GM18507 (cell line): Measurements from ENCODE around the gene NES.
A peak's percentile ranks its signal among the peaks of the same experiment; 100 is the strongest.

ENCODE experiments used
- DNase-seq: peaks from one replicate; pipeline ENCODE4 v3.0.0; 2011; ENCODE audit warnings: low read depth; ENCODE audit not compliant: insufficient read length; ENCODE audit errors: extremely low spot score
- FAIRE-seq: peaks from 2 replicates; lab custom pipeline; 2011; peaks lifted over from hg19 to GRCh38; lab: Jason Lieb, UNC

Gene NES

GRCh38 chr1:156627313-156627880 is 49.8 kb downstream of the NES start:
- FAIRE-seq (peak; percentile 72), DNase-seq (no peak)

- FAIRE-seq (no peak), DNase-seq (no peak)
These were observed 51.1 kb downstream of the NES start for GRCh38 chr1:156626079-156626438.

DNA sequence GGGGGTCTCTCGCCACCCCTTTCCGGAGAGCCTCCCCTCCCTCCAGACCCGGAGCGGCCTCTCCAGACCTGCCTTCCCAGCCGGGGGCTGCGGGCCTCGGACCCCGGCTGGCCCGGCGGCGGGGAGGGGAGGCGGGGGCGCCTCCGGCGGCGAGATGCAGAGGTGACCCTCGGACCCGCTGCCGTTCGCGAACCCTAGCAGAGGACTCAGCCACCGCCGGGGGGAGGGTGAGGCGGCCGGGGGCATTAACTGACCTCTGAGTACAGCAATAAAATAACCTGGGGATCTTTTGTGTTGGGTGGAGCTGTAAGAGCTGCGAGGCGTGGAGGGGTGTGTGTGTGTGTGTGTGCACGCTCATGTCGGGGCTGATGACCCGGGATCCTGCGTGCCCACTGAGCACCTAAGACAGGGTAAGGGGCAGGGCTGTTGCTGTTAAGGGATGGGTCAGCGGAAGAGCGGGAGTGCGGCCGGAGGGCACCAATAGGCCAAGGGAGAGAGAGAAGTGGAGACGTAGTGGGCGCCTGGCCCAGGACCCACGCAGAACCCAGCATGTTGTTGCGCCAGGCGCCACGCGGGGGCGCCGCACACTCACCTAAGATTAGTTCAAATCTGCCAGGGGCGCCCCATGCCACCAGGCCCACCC is 51.6 kb downstream of the NES start:
- DNase-seq (no peak), FAIRE-seq (no peak)

DNA sequence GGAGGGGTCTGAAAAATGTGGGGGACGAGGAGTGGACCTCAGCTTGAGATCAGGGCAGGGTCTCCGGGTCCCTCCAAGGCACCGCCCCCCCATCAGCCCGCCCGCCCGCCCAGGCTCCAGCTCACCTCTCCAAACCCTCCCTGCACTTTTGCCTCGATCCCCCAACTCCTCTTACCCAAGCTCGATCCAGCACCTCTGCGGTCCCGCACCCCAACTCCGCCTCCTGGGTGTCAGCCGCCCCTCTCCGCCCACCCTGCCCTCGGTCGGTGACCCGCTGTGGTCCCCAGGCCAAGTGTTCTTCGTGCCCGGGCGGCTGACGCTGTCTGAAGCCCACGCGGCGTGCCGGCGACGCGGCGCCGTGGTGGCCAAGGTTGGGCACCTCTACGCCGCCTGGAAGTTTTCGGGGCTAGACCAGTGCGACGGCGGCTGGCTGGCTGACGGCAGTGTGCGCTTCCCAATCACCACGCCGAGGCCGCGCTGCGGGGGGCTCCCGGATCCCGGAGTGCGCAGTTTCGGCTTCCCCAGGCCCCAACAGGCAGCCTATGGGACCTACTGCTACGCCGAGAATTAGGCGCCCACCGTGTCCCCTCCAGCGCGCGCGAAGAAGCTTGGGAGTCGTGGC is 52.3 kb downstream of the NES start:
- FAIRE-seq (no peak), DNase-seq (no peak)

GRCh38 chr1:156623946-156624813 is 53.0 kb downstream of the NES start:
- no peak for FAIRE-seq
- DNase-seq = no peak

GRCh38 chr1:156622581-156623297 is 54.5 kb downstream of the NES start:
- no peak for DNase-seq
- no peak for FAIRE-seq

DNA sequence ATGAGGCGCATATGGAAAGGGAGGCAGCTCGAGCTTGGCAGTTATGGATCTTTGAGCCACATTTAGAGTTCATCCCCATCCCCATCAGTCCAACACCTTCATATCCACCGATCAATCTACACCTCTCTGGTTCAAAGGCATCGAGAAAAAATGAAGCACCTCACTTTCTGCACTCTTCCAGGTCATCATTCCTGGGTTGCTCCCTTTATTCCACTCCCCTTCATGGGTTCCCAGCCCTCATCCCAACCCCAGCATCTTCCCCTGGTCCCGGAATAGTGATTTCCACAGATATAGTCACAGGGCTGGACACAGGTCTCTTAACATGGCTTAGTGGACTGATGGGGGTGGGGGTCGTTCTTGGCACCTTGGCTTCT is 57.6 kb downstream of the NES start:
- FAIRE-seq = no peak
- DNase-seq = no peak

DNA sequence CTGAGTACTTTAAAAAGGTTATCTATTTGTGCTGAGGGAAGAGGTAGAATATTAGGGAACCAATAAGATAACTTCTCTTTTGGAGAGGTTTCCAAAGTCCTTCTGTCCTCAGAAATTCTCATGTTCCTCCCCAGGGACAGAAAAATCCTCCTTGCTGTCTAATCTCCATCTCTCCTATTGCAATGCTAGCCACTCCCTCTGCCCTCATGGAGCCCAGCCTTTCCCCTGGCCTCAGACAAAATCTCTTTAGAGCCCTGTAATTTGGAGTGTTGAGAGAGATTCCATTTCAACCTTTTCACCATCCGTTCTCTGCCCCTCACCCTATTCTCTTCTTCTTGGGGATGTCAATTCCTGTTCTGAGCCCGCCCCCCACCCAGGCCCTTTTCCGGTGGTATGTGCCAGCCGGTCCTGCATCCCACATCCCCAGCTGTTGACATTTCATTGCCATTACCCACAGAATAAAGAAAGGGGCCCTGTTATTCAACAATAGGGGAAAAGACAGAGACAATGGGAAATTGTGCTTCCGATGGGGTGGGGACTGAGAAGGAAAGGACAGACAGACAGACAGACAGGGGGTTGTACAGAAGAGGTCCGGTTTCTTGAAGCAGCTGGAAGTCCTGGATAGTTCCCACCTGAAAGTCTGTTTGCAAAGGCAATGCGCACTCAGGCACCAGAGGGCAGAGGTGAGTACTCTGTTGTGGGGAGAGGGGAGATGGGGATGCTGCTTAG is 58.2 kb downstream of the NES start, which contains the start of gene HAPLN2:
Gene HAPLN2, plus strand, starts transcription at position 563 of the 729 bp plus-strand sequence. CDS start 4,076 bp downstream, outside the sequence.
- no peak for DNase-seq
- no peak for FAIRE-seq
